ENCODE measurements around the gene MATN3. TPM values are rescaled to one million over a fixed set of nuclear protein-coding genes. Genes with fewer than 3 reads are reported as not detected.

Gene MATN3
- total and polyA plus RNA-seq, 2 of the 13 experiments (the other 11 are each of a cell fraction or from before 2014, with no cell fraction given) = 36.1 to 208 TPM

- ChIA-PET CTCF (ENCODE audit: low intra/inter-chr PET ratio, low total read pairs) (no interaction called here), POLR2A (interaction anchor here (7.0 kb wide), 1 partner anchor 9 kb away, joined by 105 read pairs; the partner anchor contains the start of gene LAPTM4A)
- in situ Hi-C loops (cut with HindIII; ENCODE audit: extremely low pct_ligation_motif_present, low pct_unique_long_range_greater_than_20kb) (no loop called here), intact Hi-C loops (cut with micrococcal nuclease; ENCODE audit: unreplicated experiment) (no loop called here)
- Histone ChIP-seq H3K27ac (ENCODE audit: extremely low read length, insufficient read depth, low read length) (no peak overlapping the region), H2AFZ (ENCODE audit: low read length) (no peak overlapping the region), H3K4me2 (ENCODE audit: low read depth, low read length) (no peak overlapping the region), H3K4me3 (replicated peaks in 1 of 3; ENCODE audit: insufficient read depth in 1 of 3, low read depth in 2 of 3, low read length in 3 of 3) (no peak overlapping the region), H3K4me1 (ENCODE audit: insufficient read depth, low read length) (peaks cover 43% of the 10 kb centered on the region), H3K36me3 (replicated peaks in 1 of 2; ENCODE audit: control insufficient read depth in 1 of 2, insufficient read depth in 2 of 2, low read length in 2 of 2) (no peaks in the 10 kb centered on the region), H3K9me3 (ENCODE audit: low read length) (no peaks in the 10 kb centered on the region), H3K9ac (ENCODE audit: insufficient read depth, low read depth, low read length) (no peak overlapping the region), H3K27me3 (ENCODE audit: control insufficient read depth in 1 of 2, insufficient read depth in 2 of 2, low read length in 2 of 2) (0 out of 5 replicates have a peak, but pooled peaks cover 0 to 9% of the 10 kb centered on the region in 2 experiments), H4K20me1 (ENCODE audit: insufficient read depth, low read length) (no peaks in the 10 kb centered on the region), H3K79me2 (ENCODE audit: insufficient read depth, low read length) (no peaks in the 10 kb centered on the region)
- FAIRE-seq (no peak), DNase-seq (ENCODE audit: low spot score) (no peak), ATAC-seq (no peak)
- BruUV-seq (replicated peaks) = no TSS peak
- 99% methylated on average over 1 of the region's 1 CpG for WGBS (ENCODE audit: low lambda C conversion rate)
- TF ChIP-seq HNF1B (CRISPR knock-in tag; IDR thresholded peaks at IDR 0.05) (no peak), POLR2G (IDR thresholded peaks at IDR 0.05; ENCODE audit: low read depth, low read length) (no peak), KMT2B (CRISPR knock-in tag; IDR thresholded peaks at IDR 0.05) (no peak), SMARCE1 (IDR thresholded peaks at IDR 0.05; ENCODE audit: borderline replicate concordance) (no peak), ZBTB7A (CRISPR knock-in tag; IDR thresholded peaks at IDR 0.05) (no peak), MAZ (IDR thresholded peaks at IDR 0.05; ENCODE audit: borderline replicate concordance, low read depth, low read length) (no peak), MAZ (CRISPR knock-in tag; IDR thresholded peaks at IDR 0.05; ENCODE audit: low read depth) (no peak), SMAD9 (CRISPR knock-in tag; IDR thresholded peaks at IDR 0.05) (no peak)
- TF ChIP-seq, protein P1, sequence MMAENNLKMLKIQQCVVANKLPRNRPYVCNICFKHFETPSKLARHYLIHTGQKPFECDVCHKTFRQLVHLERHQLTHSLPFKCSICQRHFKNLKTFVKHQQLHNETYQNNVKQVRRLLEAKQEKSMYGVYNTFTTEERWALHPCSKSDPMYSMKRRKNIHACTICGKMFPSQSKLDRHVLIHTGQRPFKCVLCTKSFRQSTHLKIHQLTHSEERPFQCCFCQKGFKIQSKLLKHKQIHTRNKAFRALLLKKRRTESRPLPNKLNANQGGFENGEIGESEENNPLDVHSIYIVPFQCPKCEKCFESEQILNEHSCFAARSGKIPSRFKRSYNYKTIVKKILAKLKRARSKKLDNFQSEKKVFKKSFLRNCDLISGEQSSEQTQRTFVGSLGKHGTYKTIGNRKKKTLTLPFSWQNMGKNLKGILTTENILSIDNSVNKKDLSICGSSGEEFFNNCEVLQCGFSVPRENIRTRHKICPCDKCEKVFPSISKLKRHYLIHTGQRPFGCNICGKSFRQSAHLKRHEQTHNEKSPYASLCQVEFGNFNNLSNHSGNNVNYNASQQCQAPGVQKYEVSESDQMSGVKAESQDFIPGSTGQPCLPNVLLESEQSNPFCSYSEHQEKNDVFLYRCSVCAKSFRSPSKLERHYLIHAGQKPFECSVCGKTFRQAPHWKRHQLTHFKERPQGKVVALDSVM (CRISPR knock-in tag; IDR thresholded peaks at IDR 0.05) = no peak
- TF ChIP-seq, protein P2, sequence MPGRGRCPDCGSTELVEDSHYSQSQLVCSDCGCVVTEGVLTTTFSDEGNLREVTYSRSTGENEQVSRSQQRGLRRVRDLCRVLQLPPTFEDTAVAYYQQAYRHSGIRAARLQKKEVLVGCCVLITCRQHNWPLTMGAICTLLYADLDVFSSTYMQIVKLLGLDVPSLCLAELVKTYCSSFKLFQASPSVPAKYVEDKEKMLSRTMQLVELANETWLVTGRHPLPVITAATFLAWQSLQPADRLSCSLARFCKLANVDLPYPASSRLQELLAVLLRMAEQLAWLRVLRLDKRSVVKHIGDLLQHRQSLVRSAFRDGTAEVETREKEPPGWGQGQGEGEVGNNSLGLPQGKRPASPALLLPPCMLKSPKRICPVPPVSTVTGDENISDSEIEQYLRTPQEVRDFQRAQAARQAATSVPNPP (CRISPR knock-in tag; IDR thresholded peaks at IDR 0.05) = no peak
Measured at GRCh38 chr2:20060106-20060505, 47.6 kb upstream of the MATN3 start.

Measured in HepG2 (cell line).